ENCODE measurements around the gene ACVRL1. TPM values are rescaled to one million over a fixed set of nuclear protein-coding genes. Genes with fewer than 3 reads are reported as not detected.

Gene ACVRL1
- total RNA-seq, 1 donor from 2014 or later = not detected

- Mint-ChIP-seq H3K9me3 (ENCODE audit: unreplicated experiment) (peaks cover 6% of the 10 kb centered on the region), H3K4me1 (ENCODE audit: unreplicated experiment) (peaks cover 38% of the 10 kb centered on the region), H3K4me3 (ENCODE audit: unreplicated experiment) (no peak overlapping the region), H3K36me3 (ENCODE audit: unreplicated experiment) (peaks cover 6% of the 10 kb centered on the region), H3K27me3 (ENCODE audit: unreplicated experiment) (no peaks in the 10 kb centered on the region), H3K27ac (ENCODE audit: unreplicated experiment) (no peak overlapping the region)
- no peak for DNase-seq (ENCODE audit: extremely low spot score, unreplicated experiment)
- TF ChIP-seq, protein P1, sequence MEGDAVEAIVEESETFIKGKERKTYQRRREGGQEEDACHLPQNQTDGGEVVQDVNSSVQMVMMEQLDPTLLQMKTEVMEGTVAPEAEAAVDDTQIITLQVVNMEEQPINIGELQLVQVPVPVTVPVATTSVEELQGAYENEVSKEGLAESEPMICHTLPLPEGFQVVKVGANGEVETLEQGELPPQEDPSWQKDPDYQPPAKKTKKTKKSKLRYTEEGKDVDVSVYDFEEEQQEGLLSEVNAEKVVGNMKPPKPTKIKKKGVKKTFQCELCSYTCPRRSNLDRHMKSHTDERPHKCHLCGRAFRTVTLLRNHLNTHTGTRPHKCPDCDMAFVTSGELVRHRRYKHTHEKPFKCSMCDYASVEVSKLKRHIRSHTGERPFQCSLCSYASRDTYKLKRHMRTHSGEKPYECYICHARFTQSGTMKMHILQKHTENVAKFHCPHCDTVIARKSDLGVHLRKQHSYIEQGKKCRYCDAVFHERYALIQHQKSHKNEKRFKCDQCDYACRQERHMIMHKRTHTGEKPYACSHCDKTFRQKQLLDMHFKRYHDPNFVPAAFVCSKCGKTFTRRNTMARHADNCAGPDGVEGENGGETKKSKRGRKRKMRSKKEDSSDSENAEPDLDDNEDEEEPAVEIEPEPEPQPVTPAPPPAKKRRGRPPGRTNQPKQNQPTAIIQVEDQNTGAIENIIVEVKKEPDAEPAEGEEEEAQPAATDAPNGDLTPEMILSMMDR (IDR thresholded peaks at IDR 0.05) = no peak
These were observed 62.3 kb downstream of the ACVRL1 start for GRCh38 chr12:51969643-51970042.

- H3K27me3 Mint-ChIP-seq (ENCODE audit: unreplicated experiment) = no peaks in the 10 kb centered on the region
- peaks cover 7% of the 10 kb centered on the region for H3K36me3 Mint-ChIP-seq (ENCODE audit: unreplicated experiment)
- H3K4me3 Mint-ChIP-seq (ENCODE audit: unreplicated experiment) = peak overlapping the region; percentile 43
- H3K27ac Mint-ChIP-seq (ENCODE audit: unreplicated experiment) = peak overlapping the region; percentile 75
- no peaks in the 10 kb centered on the region for H3K9me3 Mint-ChIP-seq (ENCODE audit: unreplicated experiment)
- DNase-seq (ENCODE audit: extremely low spot score, unreplicated experiment) = no peak
- TF ChIP-seq, protein P1 (IDR thresholded peaks at IDR 0.05) = peak; percentile 66
- peaks cover 45% of the 10 kb centered on the region for H3K4me1 Mint-ChIP-seq (ENCODE audit: unreplicated experiment)
These were observed 63.8 kb downstream of the ACVRL1 start for GRCh38 chr12:51970904-51971646.

GRCh38 chr12:51971679-51972421 lies 64.5 kb downstream of the ACVRL1 start:
- no peak overlapping the region for H3K4me3 Mint-ChIP-seq (ENCODE audit: unreplicated experiment)
- peaks cover 15% of the 10 kb centered on the region for H3K36me3 Mint-ChIP-seq (ENCODE audit: unreplicated experiment)
- no peaks in the 10 kb centered on the region for H3K9me3 Mint-ChIP-seq (ENCODE audit: unreplicated experiment)
- H3K27ac Mint-ChIP-seq (ENCODE audit: unreplicated experiment) = peak overlapping the region; percentile 75
- TF ChIP-seq, protein P1 (IDR thresholded peaks at IDR 0.05) = no peak
- no peak for DNase-seq (ENCODE audit: extremely low spot score, unreplicated experiment)
- H3K4me1 Mint-ChIP-seq (ENCODE audit: unreplicated experiment) = peaks cover 47% of the 10 kb centered on the region
- H3K27me3 Mint-ChIP-seq (ENCODE audit: unreplicated experiment) = no peaks in the 10 kb centered on the region

DNA sequence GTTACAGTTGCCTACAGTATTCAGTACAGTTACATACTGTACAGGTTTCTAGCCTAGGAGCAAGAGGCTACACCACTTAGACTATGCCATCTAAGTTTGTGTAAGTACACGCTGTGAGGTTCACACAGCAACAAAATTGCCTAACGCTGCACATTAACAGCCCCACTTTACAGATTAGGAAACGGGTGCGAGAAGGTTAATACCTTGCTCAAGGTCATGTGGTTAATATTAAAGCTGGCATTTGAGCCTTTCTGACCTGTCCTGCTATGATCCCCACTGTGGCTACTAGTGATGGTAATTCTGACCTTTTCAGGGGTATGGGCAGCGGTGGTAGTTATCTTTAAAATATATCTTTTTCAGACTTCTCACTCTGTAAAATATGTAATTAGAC lies 65.1 kb downstream of the ACVRL1 start:
- Mint-ChIP-seq H3K4me3 (ENCODE audit: unreplicated experiment) (no peak overlapping the region), H3K27ac (ENCODE audit: unreplicated experiment) (peak overlapping the region; percentile 75), H3K4me1 (ENCODE audit: unreplicated experiment) (peaks cover 48% of the 10 kb centered on the region), H3K9me3 (ENCODE audit: unreplicated experiment) (no peaks in the 10 kb centered on the region), H3K36me3 (ENCODE audit: unreplicated experiment) (peaks cover 16% of the 10 kb centered on the region), H3K27me3 (ENCODE audit: unreplicated experiment) (no peaks in the 10 kb centered on the region)
- TF ChIP-seq, protein P1 (IDR thresholded peaks at IDR 0.05) = no peak
- DNase-seq (ENCODE audit: extremely low spot score, unreplicated experiment) = no peak

- peaks cover 18% of the 10 kb centered on the region for H3K36me3 Mint-ChIP-seq (ENCODE audit: unreplicated experiment)
- no peaks in the 10 kb centered on the region for H3K27me3 Mint-ChIP-seq (ENCODE audit: unreplicated experiment)
- no peak for DNase-seq (ENCODE audit: extremely low spot score, unreplicated experiment)
- H3K9me3 Mint-ChIP-seq (ENCODE audit: unreplicated experiment) = no peaks in the 10 kb centered on the region
- H3K4me1 Mint-ChIP-seq (ENCODE audit: unreplicated experiment) = peaks cover 48% of the 10 kb centered on the region
- no peak overlapping the region for H3K4me3 Mint-ChIP-seq (ENCODE audit: unreplicated experiment)
- TF ChIP-seq, protein P1 (IDR thresholded peaks at IDR 0.05) = no peak
- no peak overlapping the region for H3K27ac Mint-ChIP-seq (ENCODE audit: unreplicated experiment)
These were observed 65.6 kb downstream of the ACVRL1 start for GRCh38 chr12:51972849-51973273.

All from osteocyte (in vitro differentiated cells).